Measurements from ENCODE around the gene POGZ. TPM values are rescaled to one million over a fixed set of nuclear protein-coding genes. Genes with fewer than 3 reads are reported as not detected.

The POGZ gene
- polyA plus RNA-seq (2011; rRNA removed) (44.1 and 64.0 TPM in 2 replicates), polyA plus RNA-seq (2017; fragmentation: RNase III; extraction: RNeasy Plus Mini Kit Qiagen cat#74134 plus additional on column Dnase treatment) (20.8 to 22.0 TPM (median 21.9 TPM) in 3 replicates), polyA minus RNA-seq (2011; rRNA and poly(A)+ RNA removed) (112 and 141 TPM in 2 replicates)
- polyA plus RNA-seq (2012; cell fraction: cytosol; rRNA removed): 16.6 and 17.8 TPM in 2 replicates
- 45.4 and 60.9 TPM in 2 replicates for polyA plus RNA-seq (2012; cell fraction: nucleus; rRNA removed)

GRCh38 chr1:151459331-151460046 is at the start of gene POGZ:
TSS of gene POGZ (minus strand) at chr1:151459494. CDS start at chr1:151442204, 17,290 bp downstream.
- Histone ChIP-seq H3K9me3 (no peaks in the 10 kb centered on the region), H3K4me3 (peak within 1 kb of the TSS; percentile 59), H3K27ac (peak within 1 kb of the TSS; percentile 97 to 98), H3K4me2 (peak within 1 kb of the TSS; percentile 70), H3K4me1 (peaks cover 29% of the 10 kb centered on the region)
- POLR2A ChIA-PET: interaction anchor here (0.6 to 1.8 kb wide), 11 partner anchors 15 to 886 kb away, joined by 3 to 15 read pairs (median 5); partner anchors contain the start of genes CGN, MRPL9 and TUFT1
- CTCF ChIA-PET: interaction anchor here (0.7 to 1.7 kb wide), 4 partner anchors 15 to 233 kb away, joined by 3 read pairs; no protein-coding TSS in a partner anchor
- FAIRE-seq (no peak), ATAC-seq (peak; percentile 88 to 91), DNase-seq (ENCODE audit: low read depth in 1 of 2, low spot score in 1 of 2) (peak; percentile 95 to 99)
- WGBS (ENCODE audit: missing lambda C conversion rate): 27% methylated on average over 16 of the region's 30 CpGs
- TF ChIP-seq FOXS1 (CRISPR knock-in tag; IDR thresholded peaks at IDR 0.05) (peak; percentile 59; the same call in 1 of the 2 replicates), RFX5 (IDR thresholded peaks at IDR 0.05) (0 out of 2 replicates have a peak, but pooled peaks have one; percentile 28), TP53 (CRISPR knock-in tag; IDR thresholded peaks at IDR 0.05) (0 out of 2 replicates have a peak, but pooled peaks have one; percentile 40), HES2 (IDR thresholded peaks at IDR 0.05) (no peak), HOXB13 (CRISPR knock-in tag; IDR thresholded peaks at IDR 0.05; ENCODE audit: low read depth) (peak; percentile 77; the same call in 1 of the 2 replicates), RARB (CRISPR knock-in tag; IDR thresholded peaks at IDR 0.05) (no peak), HOXB5 (CRISPR knock-in tag; IDR thresholded peaks at IDR 0.05) (peak; percentile 78; the same call in 1 of the 2 replicates), GATA3 (IDR thresholded peaks at IDR 0.05; ENCODE audit: borderline replicate concordance) (0 out of 2 replicates have a peak, but pooled peaks have one; percentile 17), HMGXB4 (CRISPR knock-in tag; IDR thresholded peaks at IDR 0.05; ENCODE audit: borderline replicate concordance) (no peak), ZNF302 (CRISPR knock-in tag; IDR thresholded peaks at IDR 0.05) (peak; percentile 67; the same call in 1 of the 2 replicates), EHF (CRISPR knock-in tag; IDR thresholded peaks at IDR 0.05) (peak; percentile 82; the same call in 1 of the 2 replicates), MYC (IDR thresholded peaks at IDR 0.05; ENCODE audit: borderline replicate concordance, low read length) (0 out of 2 replicates have a peak, but pooled peaks have one; percentile 43), BHLHE40 (IDR thresholded peaks at IDR 0.05; ENCODE audit: low read depth, low read length) (no peak), CHD2 (IDR thresholded peaks at IDR 0.05; ENCODE audit: low read length, partially characterized antibody) (peak; percentile 81), ZSCAN20 (CRISPR knock-in tag; IDR thresholded peaks at IDR 0.05) (peak; percentile 63; the same call in 1 of the 2 replicates), TFCP2L1 (CRISPR knock-in tag; IDR thresholded peaks at IDR 0.05) (no peak), EP300 (IDR thresholded peaks at IDR 0.05) (no peak; a peak in 1 of 5 replicates), ATOH8 (CRISPR knock-in tag; IDR thresholded peaks at IDR 0.05; ENCODE audit: low read depth) (peak; percentile 71; the same call in 1 of the 2 replicates), CHD4 (IDR thresholded peaks at IDR 0.05; ENCODE audit: borderline replicate concordance) (no peak), NPAS2 (CRISPR knock-in tag; IDR thresholded peaks at IDR 0.05; ENCODE audit: borderline replicate concordance) (no peak; the same call in 1 of the 2 replicates), POLR2A (IDR thresholded peaks at IDR 0.05; ENCODE audit: low read length) (peak; percentile 30; the same call in 1 of the 2 replicates), RNF2 (IDR thresholded peaks at IDR 0.05; ENCODE audit: borderline replicate concordance, low read depth) (no peak), JUN (IDR thresholded peaks at IDR 0.05) (peak in 1 of 2 experiments; percentile 88), EHMT2 (IDR thresholded peaks at IDR 0.05; ENCODE audit: low read depth) (peak; percentile 89), ELK1 (IDR thresholded peaks at IDR 0.05; ENCODE audit: low read depth, low read length) (peak; percentile 69; the same call in 1 of the 2 replicates), MAX (IDR thresholded peaks at IDR 0.05) (peak; percentile 67), HOXA7 (CRISPR knock-in tag; IDR thresholded peaks at IDR 0.05) (peak; percentile 65; the same call in 1 of the 2 replicates)
- TF ChIP-seq, protein P1, sequence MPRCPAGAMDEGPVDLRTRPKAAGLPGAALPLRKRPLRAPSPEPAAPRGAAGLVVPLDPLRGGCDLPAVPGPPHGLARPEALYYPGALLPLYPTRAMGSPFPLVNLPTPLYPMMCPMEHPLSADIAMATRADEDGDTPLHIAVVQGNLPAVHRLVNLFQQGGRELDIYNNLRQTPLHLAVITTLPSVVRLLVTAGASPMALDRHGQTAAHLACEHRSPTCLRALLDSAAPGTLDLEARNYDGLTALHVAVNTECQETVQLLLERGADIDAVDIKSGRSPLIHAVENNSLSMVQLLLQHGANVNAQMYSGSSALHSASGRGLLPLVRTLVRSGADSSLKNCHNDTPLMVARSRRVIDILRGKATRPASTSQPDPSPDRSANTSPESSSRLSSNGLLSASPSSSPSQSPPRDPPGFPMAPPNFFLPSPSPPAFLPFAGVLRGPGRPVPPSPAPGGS (IDR thresholded peaks at IDR 0.05): 0 out of 3 replicates have a peak, but pooled peaks have one; percentile 56
- TF ChIP-seq, protein P2, sequence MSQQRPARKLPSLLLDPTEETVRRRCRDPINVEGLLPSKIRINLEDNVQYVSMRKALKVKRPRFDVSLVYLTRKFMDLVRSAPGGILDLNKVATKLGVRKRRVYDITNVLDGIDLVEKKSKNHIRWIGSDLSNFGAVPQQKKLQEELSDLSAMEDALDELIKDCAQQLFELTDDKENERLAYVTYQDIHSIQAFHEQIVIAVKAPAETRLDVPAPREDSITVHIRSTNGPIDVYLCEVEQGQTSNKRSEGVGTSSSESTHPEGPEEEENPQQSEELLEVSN (IDR thresholded peaks at IDR 0.05; ENCODE audit: borderline replicate concordance, low read depth): peak; percentile 63
- TF ChIP-seq, protein P3, sequence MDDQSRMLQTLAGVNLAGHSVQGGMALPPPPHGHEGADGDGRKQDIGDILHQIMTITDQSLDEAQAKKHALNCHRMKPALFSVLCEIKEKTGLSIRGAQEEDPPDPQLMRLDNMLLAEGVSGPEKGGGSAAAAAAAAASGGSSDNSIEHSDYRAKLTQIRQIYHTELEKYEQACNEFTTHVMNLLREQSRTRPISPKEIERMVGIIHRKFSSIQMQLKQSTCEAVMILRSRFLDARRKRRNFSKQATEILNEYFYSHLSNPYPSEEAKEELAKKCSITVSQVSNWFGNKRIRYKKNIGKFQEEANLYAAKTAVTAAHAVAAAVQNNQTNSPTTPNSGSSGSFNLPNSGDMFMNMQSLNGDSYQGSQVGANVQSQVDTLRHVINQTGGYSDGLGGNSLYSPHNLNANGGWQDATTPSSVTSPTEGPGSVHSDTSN (IDR thresholded peaks at IDR 0.05): peak; percentile 94
